DMS153 treated with DMSO at 0.1 percent for 48 hours (cell line): ENCODE results near the gene FABP6.

Experiments
- DNase-seq: peaks from one replicate; lab custom pipeline; 2025; ENCODE audit not compliant: unreplicated experiment; lab: John Stamatoyannopoulos, UW

FABP6 gene

GRCh38 chr5:160287378-160288051 is 58.2 kb downstream of the FABP6 start:
- no peak for DNase-seq
